GM21529 (cell line): ENCODE measurements around the gene PEAK3.
A peak's percentile ranks its signal among the peaks of the same experiment; 100 is the strongest.

ENCODE experiments used
- ATAC-seq: cut with Tn5 transposase; IDR thresholded peaks from one replicate; pipeline ENCODE4 v1.9.1; 2021; ENCODE audit not compliant: unreplicated experiment

PEAK3 gene, protein sequence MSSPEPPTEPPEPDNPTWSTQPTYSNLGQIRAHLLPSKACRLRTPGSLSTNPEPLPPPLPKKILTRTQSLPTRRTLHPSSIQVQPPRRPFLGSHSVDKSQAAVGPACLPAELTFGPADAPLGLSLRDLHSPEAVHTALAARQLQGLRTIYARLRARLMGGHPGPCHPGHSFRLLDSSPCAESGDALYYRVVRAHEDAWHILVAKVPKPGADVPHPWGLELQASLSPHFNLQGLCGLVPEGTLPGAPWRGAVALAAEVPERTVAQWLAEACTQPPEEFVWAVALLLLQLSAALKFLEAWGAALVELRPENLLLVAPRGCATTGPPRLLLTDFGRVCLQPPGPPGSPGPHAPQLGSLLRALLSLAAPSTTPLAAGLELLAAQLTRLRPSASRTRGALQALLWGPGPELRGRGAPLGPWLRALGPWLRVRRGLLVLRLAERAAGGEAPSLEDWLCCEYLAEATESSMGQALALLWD

DNA sequence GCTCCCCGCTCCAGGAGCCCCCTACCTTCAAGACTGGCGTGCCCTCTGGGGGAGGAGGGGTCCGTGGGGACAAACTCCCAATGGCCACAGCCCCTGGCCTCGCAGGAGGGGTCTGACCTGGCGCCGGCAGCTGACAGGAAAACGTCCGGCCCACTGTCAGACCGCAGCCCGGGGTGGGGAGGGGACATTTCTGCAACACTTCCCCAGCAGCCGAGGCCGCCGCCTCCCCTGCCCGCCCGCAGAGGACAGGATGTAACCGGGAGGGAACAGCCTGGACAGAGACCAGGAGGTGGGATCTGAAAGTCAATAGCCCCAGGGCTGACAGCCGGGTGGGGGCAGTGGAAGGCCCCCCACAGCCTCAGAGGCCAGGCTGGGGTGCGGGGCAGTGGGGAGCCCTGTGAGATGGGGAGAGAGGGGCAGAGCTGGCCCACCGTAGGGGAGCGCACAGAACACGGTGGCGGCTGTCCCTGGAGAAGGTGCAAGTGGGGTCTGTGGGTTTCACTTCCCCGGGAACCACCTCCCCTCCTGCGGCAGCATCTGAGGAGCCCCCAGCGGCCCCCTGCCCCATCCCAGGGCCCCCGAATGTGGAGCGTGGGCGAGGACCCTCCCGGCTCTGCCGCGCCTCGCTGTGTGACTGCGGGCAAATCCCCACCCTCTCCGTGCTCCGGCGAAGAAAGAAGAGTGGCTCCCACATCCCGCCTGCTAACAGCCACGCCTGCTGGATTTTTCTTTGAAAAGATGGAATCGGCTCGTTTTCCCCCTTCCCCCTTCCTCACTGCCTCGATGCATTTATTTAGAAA is at the start of gene PEAK3:
Gene PEAK3, minus strand, starts transcription at position 114 of the 800 bp plus-strand sequence. CDS start 1,244 bp downstream, outside the sequence.
- no peak for ATAC-seq

- ATAC-seq, result no peak
Observed at GRCh38 chr19:2330632-2331284, 48.8 kb upstream of the PEAK3 start.

- ATAC-seq, result no peak
Observed at GRCh38 chr19:2330255-2330631, 48.3 kb upstream of the PEAK3 start.

- ATAC-seq, result no peak
Observed at GRCh38 chr19:2329501-2329916, 47.5 kb upstream of the PEAK3 start.

DNA sequence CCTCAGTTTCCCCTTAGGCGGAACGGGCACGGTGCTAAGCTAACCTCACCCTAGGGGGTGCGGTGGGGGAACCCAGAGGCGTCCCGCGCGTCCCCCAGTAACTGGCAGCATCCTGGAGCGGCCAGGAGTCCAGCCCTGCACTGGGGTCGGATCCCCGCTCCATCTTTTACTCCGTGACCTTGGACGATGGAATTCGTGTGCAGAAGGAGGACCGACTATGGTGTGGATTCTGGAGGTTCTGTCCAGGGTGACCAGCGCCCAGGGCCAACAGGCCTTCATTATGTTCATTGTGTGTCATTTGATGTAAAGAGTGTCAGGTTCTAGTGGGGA is 47.1 kb upstream of the PEAK3 start:
- ATAC-seq, result no peak

- ATAC-seq, result peak; percentile 41
Observed at GRCh38 chr19:2328401-2329148, 46.6 kb upstream of the PEAK3 start, which contains the start of the genes LSM7 and SPPL2B. TSS of gene LSM7 (minus strand) at chr19:2328586. CDS start at chr19:2328566, 20 bp downstream. TSS of gene SPPL2B (plus strand) at chr19:2328684. CDS start at chr19:2328710, 26 bp downstream.

- ATAC-seq, result no peak
Observed at GRCh38 chr19:2327773-2328400, 45.9 kb upstream of the PEAK3 start.

- ATAC-seq, result no peak
Observed at GRCh38 chr19:2326699-2327360, 44.9 kb upstream of the PEAK3 start.

- no peak for ATAC-seq
Observed at GRCh38 chr19:2325281-2326046, 43.5 kb upstream of the PEAK3 start.

GRCh38 chr19:2324220-2324948 is 42.4 kb upstream of the PEAK3 start:
- ATAC-seq, result no peak

- no peak for ATAC-seq
Observed at GRCh38 chr19:2323707-2324106, 41.7 kb upstream of the PEAK3 start.

- no peak for ATAC-seq
Observed at GRCh38 chr19:2321565-2322283, 39.7 kb upstream of the PEAK3 start.

DNA sequence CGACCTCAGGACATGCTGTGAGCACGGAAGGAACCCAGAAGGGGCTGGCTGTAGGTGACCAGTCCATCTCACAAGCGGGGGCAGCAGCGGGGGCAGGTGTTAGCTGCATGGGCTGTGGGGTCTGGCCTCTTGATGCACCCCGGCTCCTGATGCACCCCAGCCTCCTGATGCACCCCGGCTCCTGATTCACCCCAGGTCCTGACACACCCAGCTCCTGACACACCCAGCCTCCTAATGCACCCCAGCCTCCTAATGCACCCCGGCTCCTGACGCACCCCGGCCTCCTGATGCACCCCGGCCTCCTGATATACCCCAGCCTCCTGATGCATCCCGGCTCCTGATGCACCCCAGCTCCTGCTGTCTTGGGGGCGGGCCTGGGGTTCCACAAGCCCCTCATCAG is 39.0 kb upstream of the PEAK3 start:
- ATAC-seq, result no peak

GRCh38 chr19:2320049-2320448 is 38.1 kb upstream of the PEAK3 start:
- no peak for ATAC-seq

GRCh38 chr19:2319551-2319950 is 37.6 kb upstream of the PEAK3 start:
- ATAC-seq, result no peak

DNA sequence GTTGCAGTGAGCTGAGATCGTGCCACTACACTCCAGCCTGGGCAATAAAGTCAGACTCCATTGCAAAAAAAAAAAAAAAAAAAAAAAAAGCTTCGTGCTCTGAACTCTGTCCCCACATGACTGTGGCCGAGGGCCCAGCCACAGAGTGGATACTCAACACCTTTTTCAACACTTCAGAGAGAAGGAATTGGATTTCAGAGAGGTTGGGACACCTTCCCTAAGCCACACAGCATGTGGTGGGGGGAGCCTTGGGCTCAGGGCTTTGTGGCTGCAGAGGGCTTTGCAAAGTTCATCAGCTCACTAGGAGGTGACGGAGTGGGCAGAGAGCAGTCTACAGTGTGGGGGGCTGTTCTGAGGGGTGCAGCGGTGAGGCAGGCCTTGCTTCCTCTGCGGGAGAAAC is 36.9 kb upstream of the PEAK3 start:
- no peak for ATAC-seq

GRCh38 chr19:2317756-2318155 is 35.8 kb upstream of the PEAK3 start:
- no peak for ATAC-seq

DNA sequence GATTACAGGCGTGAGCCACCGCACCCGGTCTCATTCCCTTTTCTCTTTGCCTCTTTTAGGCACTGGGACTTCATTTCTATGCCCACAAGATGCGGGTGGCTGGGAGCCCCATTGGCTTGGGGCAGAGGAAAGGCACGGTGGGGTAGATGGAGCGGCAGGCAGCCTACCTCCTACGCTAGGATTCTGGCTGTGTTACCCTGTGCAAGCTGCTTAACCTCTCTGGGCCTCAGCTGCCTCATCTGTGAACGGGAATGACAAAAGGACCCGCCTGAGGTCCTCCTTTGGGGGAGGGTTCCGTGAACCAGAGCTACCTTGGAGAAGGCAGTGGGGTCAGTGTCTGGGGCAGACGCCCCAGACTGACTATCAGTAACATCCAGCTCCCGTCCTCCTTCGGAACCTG is 35.3 kb upstream of the PEAK3 start:
- no peak for ATAC-seq
